ENCODE measurements around the gene CENPT. TPM values are rescaled to one million over a fixed set of nuclear protein-coding genes. Genes with fewer than 3 reads are reported as not detected.

The CENPT gene
- total and polyA plus RNA-seq, 2 donors (not counting 1 experiment from before 2014, with no cell fraction given) = 75.0 to 169 TPM

GRCh38 chr16:67780847-67781564 is 66.5 kb downstream of the CENPT start:
- intact Hi-C loops (cut with micrococcal nuclease) = no loop called here
- no peaks in the 10 kb centered on the region for H3K9me3 ChIP-seq (ENCODE audit: control extremely low read depth in 1 of 3, control insufficient read depth in 2 of 3, insufficient read depth in 1 of 3, low read length in 2 of 3)
- TF ChIP-seq EZH2 (IDR thresholded peaks at IDR 0.05; ENCODE audit: borderline replicate concordance, insufficient read depth, low read depth, low read length, poor library complexity, severe bottlenecking) = no peak
- no peak for TF ChIP-seq CTCF (IDR thresholded peaks at IDR 0.05)
- H3K4me3 Mint-ChIP-seq = no peak overlapping the region
- peak overlapping the region in 1 of 2 donors; percentile 54 for H3K27ac ChIP-seq (ENCODE audit: low read length in 2 of 2)
- ChIA-PET POLR2A (no interaction called here), CTCF (interaction anchor here (0.6 to 1.4 kb wide), 5 partner anchors 19 to 108 kb away, joined by 3 to 5 read pairs (median 4); no protein-coding TSS in a partner anchor)
- 100% methylated on average over 1 of the region's 7 CpGs for WGBS (ENCODE audit: insufficient coverage)
- peaks cover 31% of the 10 kb centered on the region for H3K4me1 Mint-ChIP-seq
- H3K36me3 ChIP-seq (replicated peaks in 1 of 2; ENCODE audit: control extremely low read depth in 1 of 2, control insufficient read depth in 1 of 2, extremely low read depth in 1 of 2, insufficient read depth in 2 of 2, low read length in 1 of 2) = peaks cover 0 to 7% of the 10 kb centered on the region in 2 experiments
- H3K9ac ChIP-seq (ENCODE audit: low read length) = peak overlapping the region; percentile 30
- no peaks in the 10 kb centered on the region for H3K27me3 ChIP-seq (replicated peaks in 1 of 4; ENCODE audit: control extremely low read depth in 1 of 4, control insufficient read depth in 3 of 4, insufficient read depth in 4 of 4, low read length in 3 of 4)
- H4K20me1 ChIP-seq (ENCODE audit: control insufficient read depth, insufficient read depth, low read length, poor library complexity, severe bottlenecking) = peaks cover 55% of the 10 kb centered on the region
- no peaks in the 10 kb centered on the region for H3K9me3 Mint-ChIP-seq (ENCODE audit: insufficient read depth)
- H2AFZ ChIP-seq (ENCODE audit: insufficient read depth, low read depth, low read length, poor library complexity, severe bottlenecking) = no peak overlapping the region
- DNase-seq = no peak
- no peak overlapping the region for H3K4me3 ChIP-seq (ENCODE audit: control extremely low read depth in 1 of 5, extremely low read depth in 1 of 5, insufficient read depth in 1 of 5, low read depth in 2 of 5, low read length in 4 of 5)
- peaks cover 98% of the 10 kb centered on the region for H3K79me2 ChIP-seq (ENCODE audit: control insufficient read depth, insufficient read depth, low read length)
- H3K4me1 ChIP-seq (ENCODE audit: control insufficient read depth in 2 of 2, insufficient read depth in 2 of 2, low read length in 2 of 2) = peaks cover 13 to 17% of the 10 kb centered on the region in 2 donors
- ATAC-seq (ENCODE audit: low read depth) = no peak
- H3K27ac Mint-ChIP-seq = peak overlapping the region; percentile 69
- no peak overlapping the region for H3K4me2 ChIP-seq (replicated peaks; ENCODE audit: low read depth, low read length, poor library complexity, severe bottlenecking)
- H3K27me3 Mint-ChIP-seq = no peaks in the 10 kb centered on the region

GRCh38 chr16:67779256-67780014 is 68.1 kb downstream of the CENPT start:
- H3K27me3 ChIP-seq (replicated peaks in 1 of 4; ENCODE audit: control extremely low read depth in 1 of 4, control insufficient read depth in 3 of 4, insufficient read depth in 4 of 4, low read length in 3 of 4) = no peaks in the 10 kb centered on the region
- H3K9me3 ChIP-seq (ENCODE audit: control extremely low read depth in 1 of 3, control insufficient read depth in 2 of 3, insufficient read depth in 1 of 3, low read length in 2 of 3) = no peaks in the 10 kb centered on the region
- ChIA-PET POLR2A (no interaction called here), CTCF (no interaction called here)
- intact Hi-C loops (cut with micrococcal nuclease) = no loop called here
- WGBS (ENCODE audit: insufficient coverage) = 100% methylated on average over 2 of the region's 5 CpGs
- H2AFZ ChIP-seq (ENCODE audit: insufficient read depth, low read depth, low read length, poor library complexity, severe bottlenecking) = no peak overlapping the region
- no peak for TF ChIP-seq EZH2 (IDR thresholded peaks at IDR 0.05; ENCODE audit: borderline replicate concordance, insufficient read depth, low read depth, low read length, poor library complexity, severe bottlenecking)
- TF ChIP-seq CTCF (IDR thresholded peaks at IDR 0.05) = no peak
- H3K27ac ChIP-seq (ENCODE audit: low read length in 2 of 2) = peak overlapping the region in 1 of 2 donors; percentile 30
- peaks cover 34% of the 10 kb centered on the region for H3K4me1 Mint-ChIP-seq
- H3K27me3 Mint-ChIP-seq = no peaks in the 10 kb centered on the region
- H3K36me3 ChIP-seq (replicated peaks in 1 of 2; ENCODE audit: control extremely low read depth in 1 of 2, control insufficient read depth in 1 of 2, extremely low read depth in 1 of 2, insufficient read depth in 2 of 2, low read length in 1 of 2) = peaks cover 0 to 7% of the 10 kb centered on the region in 2 experiments
- H3K4me3 ChIP-seq (ENCODE audit: control extremely low read depth in 1 of 5, extremely low read depth in 1 of 5, insufficient read depth in 1 of 5, low read depth in 2 of 5, low read length in 4 of 5) = no peak overlapping the region
- peaks cover 67% of the 10 kb centered on the region for H4K20me1 ChIP-seq (ENCODE audit: control insufficient read depth, insufficient read depth, low read length, poor library complexity, severe bottlenecking)
- peak overlapping the region; percentile 68 for H3K27ac Mint-ChIP-seq
- H3K4me1 ChIP-seq (ENCODE audit: control insufficient read depth in 2 of 2, insufficient read depth in 2 of 2, low read length in 2 of 2) = peaks cover 11 to 17% of the 10 kb centered on the region in 2 donors
- no peak for DNase-seq
- no peaks in the 10 kb centered on the region for H3K9me3 Mint-ChIP-seq (ENCODE audit: insufficient read depth)
- no peak overlapping the region for H3K4me2 ChIP-seq (replicated peaks; ENCODE audit: low read depth, low read length, poor library complexity, severe bottlenecking)
- no peak overlapping the region for H3K4me3 Mint-ChIP-seq
- no peak for ATAC-seq (ENCODE audit: low read depth)
- peaks cover 96% of the 10 kb centered on the region for H3K79me2 ChIP-seq (ENCODE audit: control insufficient read depth, insufficient read depth, low read length)
- no peak overlapping the region for H3K9ac ChIP-seq (ENCODE audit: low read length)
